HFFc6 (cell line): ENCODE measurements around the gene RFX1. TPM values are rescaled to one million over a fixed set of nuclear protein-coding genes. Genes with fewer than 3 reads are reported as not detected.
"Not testable (repeated sequence)": the region's sequence is repeated elsewhere in the genome, so short reads cannot be mapped to it uniquely, and the experiment has no call there.

Experiments used
- DNase-seq: peaks from one replicate; pipeline ENCODE4 v3.0.0-alpha.2; 2018
- H3K27ac Mint-ChIP-seq: 2 replicates; pipeline ENCODE4 v1.8.0; 2020; ENCODE audit warnings: mild to moderate bottlenecking, mixed read lengths
- H3K27me3 Mint-ChIP-seq: 2 replicates; pipeline ENCODE4 v1.8.0; 2021; ENCODE audit warnings: mild to moderate bottlenecking, moderate library complexity, mixed read lengths; ENCODE audit not compliant: insufficient read depth
- H3K36me3 Mint-ChIP-seq: 2 replicates; pipeline ENCODE4 v1.8.0; 2021; ENCODE audit warnings: low read depth, mixed read lengths
- H3K4me1 Mint-ChIP-seq: 2 replicates; pipeline ENCODE4 v1.8.0; 2020; ENCODE audit warnings: low read depth, mixed read lengths
- H3K4me3 Mint-ChIP-seq: 2 replicates; pipeline ENCODE4 v1.8.0; 2020; ENCODE audit warnings: mild to moderate bottlenecking, moderate library complexity, mixed read lengths
- H3K9me3 Mint-ChIP-seq: 2 replicates; pipeline ENCODE4 v1.8.0; 2020; ENCODE audit warnings: mild to moderate bottlenecking, mixed read lengths
- total RNA-seq, 6 experiments: library from RNA; stranded (reverse); fragmentation: NEBNext Ultra II Directional; extraction: Animal tissue kit (Norgen Biotek cat#: 25700); gene quantifications; 2 replicates in 1 of 6; 3 replicates in 5 of 6; pipeline ENCODE4 v1.2.3, GENCODE V29; 2021
- TF ChIP-seq, protein P1 (sequence below): fragments of 200-600 bp; sonication (generic); IDR thresholded peaks from 2 replicates; pipeline ENCODE4 v1.5.0; 2021; ENCODE audit warnings: antibody characterized with exemption, mild to moderate bottlenecking

Gene RFX1
- total RNA-seq, 6 experiments from 2014 or later: 11.6 to 13.0 (median 12.2) TPM

DNA sequence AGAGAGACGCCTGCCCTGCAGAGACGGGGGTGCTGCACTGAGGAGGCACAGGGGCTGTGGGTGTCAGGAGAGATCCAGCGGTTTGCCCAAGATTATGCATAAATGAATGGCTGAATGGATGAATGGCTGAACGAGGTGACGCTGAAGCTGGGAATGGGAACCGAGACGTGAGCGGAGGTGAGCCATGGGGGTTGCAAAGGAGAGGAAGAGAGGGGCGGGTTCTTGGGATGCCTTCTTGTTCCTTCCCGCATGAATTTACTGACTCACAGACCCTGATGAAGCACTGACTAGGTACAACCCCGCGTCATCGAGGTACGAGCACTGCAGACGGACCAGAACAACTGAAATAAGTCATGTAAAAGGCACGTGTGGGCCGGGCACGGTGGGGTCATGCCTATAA lies 37.1 kb downstream of the RFX1 start:
- no peak overlapping the region for H3K4me3 Mint-ChIP-seq
- TF ChIP-seq, protein P1, sequence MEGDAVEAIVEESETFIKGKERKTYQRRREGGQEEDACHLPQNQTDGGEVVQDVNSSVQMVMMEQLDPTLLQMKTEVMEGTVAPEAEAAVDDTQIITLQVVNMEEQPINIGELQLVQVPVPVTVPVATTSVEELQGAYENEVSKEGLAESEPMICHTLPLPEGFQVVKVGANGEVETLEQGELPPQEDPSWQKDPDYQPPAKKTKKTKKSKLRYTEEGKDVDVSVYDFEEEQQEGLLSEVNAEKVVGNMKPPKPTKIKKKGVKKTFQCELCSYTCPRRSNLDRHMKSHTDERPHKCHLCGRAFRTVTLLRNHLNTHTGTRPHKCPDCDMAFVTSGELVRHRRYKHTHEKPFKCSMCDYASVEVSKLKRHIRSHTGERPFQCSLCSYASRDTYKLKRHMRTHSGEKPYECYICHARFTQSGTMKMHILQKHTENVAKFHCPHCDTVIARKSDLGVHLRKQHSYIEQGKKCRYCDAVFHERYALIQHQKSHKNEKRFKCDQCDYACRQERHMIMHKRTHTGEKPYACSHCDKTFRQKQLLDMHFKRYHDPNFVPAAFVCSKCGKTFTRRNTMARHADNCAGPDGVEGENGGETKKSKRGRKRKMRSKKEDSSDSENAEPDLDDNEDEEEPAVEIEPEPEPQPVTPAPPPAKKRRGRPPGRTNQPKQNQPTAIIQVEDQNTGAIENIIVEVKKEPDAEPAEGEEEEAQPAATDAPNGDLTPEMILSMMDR: no peak

DNA sequence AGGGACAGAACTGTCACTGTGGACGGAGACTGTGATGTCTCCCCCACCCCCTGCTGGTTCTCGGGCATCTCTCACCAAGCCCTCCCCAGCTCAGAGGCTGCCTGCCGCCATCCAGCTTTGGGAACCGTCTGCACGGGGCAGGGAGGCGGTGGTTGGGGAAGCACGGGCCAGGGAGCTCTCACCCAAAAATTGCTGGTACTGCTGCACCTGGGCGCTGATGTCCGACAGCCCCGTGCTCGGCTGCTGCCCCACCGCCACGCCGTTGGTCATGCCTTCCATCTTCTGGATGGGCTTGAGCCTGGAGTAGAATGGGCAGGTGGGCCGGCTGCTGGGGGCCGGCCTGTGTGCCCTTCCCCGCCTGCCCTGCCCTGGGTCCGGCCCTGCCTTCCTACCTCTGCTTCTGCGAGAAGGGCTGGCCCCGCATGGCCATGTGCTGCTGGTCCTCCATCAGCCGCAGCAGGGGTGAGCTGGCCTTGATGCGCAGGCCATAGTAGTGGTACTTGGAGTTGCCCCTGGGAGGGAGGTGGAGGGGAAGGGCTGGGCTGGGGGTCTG lies 37.7 kb downstream of the RFX1 start:
- Mint-ChIP-seq H3K4me1 (peaks cover 10% of the 10 kb centered on the region), H3K27ac (no peak overlapping the region), H3K36me3 (peaks cover 4% of the 10 kb centered on the region; the same call in 1 of the 2 replicates), H3K4me3 (no peak overlapping the region), H3K9me3 (no peaks in the 10 kb centered on the region), H3K27me3 (no peaks in the 10 kb centered on the region; the same call in 1 of the 2 replicates)
- no peak for DNase-seq
- TF ChIP-seq, protein P1: no peak

More for the DNA sequence above, 37.1 kb downstream of the RFX1 start:
- no peak for DNase-seq
- H3K27ac Mint-ChIP-seq: no peak overlapping the region
- H3K9me3 Mint-ChIP-seq: no peaks in the 10 kb centered on the region
- H3K27me3 Mint-ChIP-seq: no peaks in the 10 kb centered on the region; the same call in 1 of the 2 replicates
- H3K4me1 Mint-ChIP-seq: peaks cover 10% of the 10 kb centered on the region
- peaks cover 7% of the 10 kb centered on the region; the same call in 1 of the 2 replicates for H3K36me3 Mint-ChIP-seq

DNA sequence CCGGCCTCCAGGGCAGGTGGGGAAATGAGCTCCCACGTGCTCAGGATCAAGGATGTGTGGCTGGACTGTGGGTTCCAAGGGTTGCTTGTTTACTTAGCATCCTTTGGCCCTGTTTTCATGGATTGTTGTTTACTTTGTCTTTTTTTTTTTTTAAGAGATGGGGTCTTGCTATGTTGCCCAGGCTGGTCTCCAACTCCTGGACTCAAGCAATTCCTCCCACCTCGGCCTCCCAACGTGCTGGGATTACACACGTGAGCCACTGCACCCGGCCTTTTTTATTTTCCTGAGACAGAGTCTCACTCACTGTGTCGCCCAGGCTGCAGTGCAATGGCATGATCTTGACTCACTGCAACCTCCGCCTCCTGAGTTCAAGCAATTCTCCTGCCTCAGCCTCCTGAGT lies 38.9 kb downstream of the RFX1 start:
- DNase-seq, H3K27me3 Mint-ChIP-seq, H3K9me3 Mint-ChIP-seq, H3K4me1 Mint-ChIP-seq, H3K4me3 Mint-ChIP-seq, H3K27ac Mint-ChIP-seq, H3K36me3 Mint-ChIP-seq: not testable (repeated sequence)

DNA sequence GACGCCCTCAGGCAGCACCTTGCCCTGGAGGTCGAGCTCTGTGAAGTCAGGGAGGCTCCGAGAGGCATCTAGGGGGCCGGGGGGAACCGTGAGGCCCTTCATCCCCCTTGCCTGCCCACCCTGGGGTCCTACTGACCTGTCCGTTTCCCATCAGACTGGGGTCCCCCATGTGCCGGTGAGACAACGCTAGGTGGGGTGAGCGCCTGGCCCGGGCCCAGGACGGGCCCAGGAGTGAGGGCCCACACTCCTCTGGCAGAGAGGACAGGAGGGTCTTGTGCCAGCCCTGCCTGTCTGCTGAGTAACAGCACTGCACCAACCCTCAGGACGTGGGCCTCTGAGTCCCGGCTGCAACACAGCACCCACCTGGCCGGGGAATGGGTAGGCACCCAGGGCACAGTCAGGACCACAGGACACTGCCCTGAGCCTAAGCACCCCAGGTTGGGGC lies 39.4 kb downstream of the RFX1 start:
- Mint-ChIP-seq H3K4me1 (peaks cover 10% of the 10 kb centered on the region), H3K36me3 (peaks cover 4% of the 10 kb centered on the region; the same call in 1 of the 2 replicates), H3K4me3 (no peak overlapping the region), H3K9me3 (no peaks in the 10 kb centered on the region), H3K27ac (no peak overlapping the region), H3K27me3 (no peaks in the 10 kb centered on the region; the same call in 1 of the 2 replicates)
- DNase-seq: no peak
- TF ChIP-seq, protein P1: no peak

DNA sequence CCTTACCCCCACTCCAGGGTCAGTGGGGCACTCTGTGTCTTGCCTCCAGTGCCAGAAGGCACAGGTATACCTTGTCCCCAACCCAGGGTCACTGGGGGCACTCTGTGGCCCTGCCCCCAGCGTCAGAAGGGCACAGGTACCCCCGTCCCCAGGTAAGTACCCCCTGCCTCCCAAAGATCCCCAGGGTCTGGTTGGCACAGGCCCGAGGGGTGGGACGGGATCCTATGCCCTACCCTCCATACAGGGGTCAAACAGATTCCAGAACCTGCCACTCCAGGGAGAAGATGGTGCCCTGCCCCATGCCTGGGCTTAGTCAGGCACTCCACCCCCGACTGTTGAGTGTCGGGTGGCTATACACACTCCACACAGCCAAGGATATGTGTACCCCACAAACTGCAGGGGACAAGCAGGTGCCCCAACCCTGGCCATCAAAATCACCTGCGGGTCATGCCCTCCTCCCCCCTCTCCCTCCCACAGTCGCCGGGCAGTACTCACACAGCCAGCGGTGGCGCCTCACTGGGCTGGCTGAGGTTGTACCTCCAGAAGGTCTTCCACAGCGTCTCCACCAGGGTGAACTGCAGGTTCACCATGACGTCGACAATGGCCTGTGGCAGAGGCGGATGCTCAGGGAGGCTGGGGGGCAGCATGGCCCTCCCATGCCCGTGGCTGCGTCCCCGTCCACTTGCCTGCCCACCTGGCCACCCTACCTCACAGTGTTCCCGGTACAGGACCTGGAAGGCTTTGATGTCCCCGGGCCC lies 40.0 kb downstream of the RFX1 start:
- Mint-ChIP-seq H3K36me3 (peaks cover 9% of the 10 kb centered on the region), H3K9me3 (no peaks in the 10 kb centered on the region)

More for the DNA sequence above, 40.0 kb downstream of the RFX1 start:
- Mint-ChIP-seq H3K27me3 (no peaks in the 10 kb centered on the region; the same call in 1 of the 2 replicates), H3K4me3 (no peak overlapping the region), H3K27ac (no peak overlapping the region), H3K4me1 (peaks cover 10% of the 10 kb centered on the region)
- DNase-seq: no peak
- TF ChIP-seq, protein P1: no peak
